SHP77 treated with DMSO at 0.1 percent for 48 hours (cell line): ENCODE measurements around the gene ELFN1.

Experiments used
- DNase-seq: peaks from one replicate; lab custom pipeline; 2025; lab: John Stamatoyannopoulos, UW

ELFN1 gene

DNA sequence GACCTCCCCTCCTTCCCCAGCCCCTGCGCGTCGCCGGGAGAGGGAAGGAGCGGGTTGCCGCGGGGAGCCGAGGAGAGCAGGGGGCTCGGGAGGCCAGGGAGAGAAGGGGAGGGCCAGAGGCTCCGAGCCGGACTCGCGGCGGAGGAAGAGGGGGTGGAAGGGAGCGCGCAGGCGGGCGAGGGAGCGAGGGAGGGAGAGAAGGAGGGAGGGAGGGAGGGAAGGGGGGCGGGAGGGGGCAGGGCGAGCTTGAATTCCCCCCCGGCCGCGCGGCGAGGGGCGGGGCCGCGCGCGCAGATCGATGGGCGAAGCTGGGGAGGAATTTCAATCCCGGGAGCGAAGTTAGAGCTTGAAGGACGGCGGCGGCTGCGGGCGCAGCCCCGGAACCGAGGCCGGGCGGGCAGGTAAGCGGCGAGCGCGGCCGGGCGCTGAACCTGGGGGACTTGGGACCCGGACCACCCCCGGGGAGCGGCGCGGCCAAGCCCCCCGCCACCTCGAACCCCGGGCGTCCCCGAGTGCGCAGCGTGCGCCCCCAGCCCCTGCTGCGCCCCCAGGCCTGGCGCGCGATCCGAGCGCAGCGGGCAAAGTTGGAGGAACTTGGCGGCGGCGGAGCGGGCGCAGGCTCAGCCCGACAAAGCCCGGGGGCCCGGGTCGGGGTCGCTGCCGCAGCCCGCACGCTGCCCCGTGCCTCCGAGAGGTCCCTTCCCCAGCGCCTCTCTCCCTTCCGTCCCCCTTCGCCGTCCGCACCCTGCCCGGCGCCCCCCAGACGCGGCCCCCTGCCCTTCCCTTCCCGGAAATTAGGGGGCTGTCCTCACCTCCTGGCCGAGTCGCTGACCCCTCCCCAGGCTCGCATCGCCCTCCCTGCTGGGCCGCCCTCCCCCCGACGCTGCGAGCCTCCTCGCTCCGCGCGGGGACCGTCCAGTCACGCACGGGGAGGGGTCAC lies at the start of gene ELFN1:
TSS of gene ELFN1 (plus strand) at position 324 of the 940 bp plus-strand sequence. CDS start 74,320 bp downstream, outside the sequence.
- DNase-seq = no peak

GRCh38 chr7:1620835-1621234 lies 49.2 kb upstream of the ELFN1 start:
- DNase-seq = no peak

- DNase-seq = no peak
Observed at GRCh38 chr7:1621718-1622117, 48.4 kb upstream of the ELFN1 start.

DNA sequence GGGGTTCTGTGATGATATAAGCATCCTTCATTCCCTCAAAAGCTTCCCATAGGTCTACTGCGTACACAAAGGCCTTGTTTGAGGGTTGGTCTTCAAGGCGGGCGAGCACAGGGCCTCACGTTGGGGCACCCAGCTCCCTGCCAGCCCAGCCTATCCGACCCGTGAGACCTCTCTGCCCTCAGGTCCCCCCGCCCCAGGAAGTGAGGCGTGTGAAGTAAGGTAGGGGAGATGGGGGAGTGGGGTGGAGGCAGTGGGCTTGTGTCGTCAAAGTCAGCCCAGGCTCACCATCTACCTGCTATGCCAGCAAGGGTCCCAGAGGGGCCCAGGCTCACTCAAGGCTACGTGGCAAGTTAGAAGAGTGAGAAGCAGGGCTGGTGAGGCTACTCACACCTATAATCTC lies 47.6 kb upstream of the ELFN1 start:
- DNase-seq = no peak

DNA sequence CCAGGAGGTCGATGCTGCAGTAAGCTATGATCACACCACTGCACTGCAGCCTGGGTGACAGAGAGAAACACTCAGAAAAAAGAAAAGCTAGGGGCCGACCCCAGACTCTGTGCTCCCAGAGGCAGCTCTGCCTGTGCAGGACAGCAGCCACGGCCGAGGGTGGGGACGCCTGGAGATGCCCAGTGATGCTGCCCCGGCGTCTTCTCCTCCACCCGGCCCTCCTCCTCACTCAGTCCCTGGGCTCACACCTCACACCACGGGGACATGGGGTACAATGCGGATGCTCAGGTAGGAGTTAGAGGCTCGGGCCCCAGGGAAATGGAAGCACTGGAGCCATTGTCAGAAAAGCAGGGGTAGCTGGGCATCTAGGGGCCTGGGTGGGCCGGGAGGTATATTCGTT lies 46.3 kb upstream of the ELFN1 start:
- DNase-seq = no peak

GRCh38 chr7:1624999-1625927 lies 44.8 kb upstream of the ELFN1 start:
- DNase-seq = no peak

DNA sequence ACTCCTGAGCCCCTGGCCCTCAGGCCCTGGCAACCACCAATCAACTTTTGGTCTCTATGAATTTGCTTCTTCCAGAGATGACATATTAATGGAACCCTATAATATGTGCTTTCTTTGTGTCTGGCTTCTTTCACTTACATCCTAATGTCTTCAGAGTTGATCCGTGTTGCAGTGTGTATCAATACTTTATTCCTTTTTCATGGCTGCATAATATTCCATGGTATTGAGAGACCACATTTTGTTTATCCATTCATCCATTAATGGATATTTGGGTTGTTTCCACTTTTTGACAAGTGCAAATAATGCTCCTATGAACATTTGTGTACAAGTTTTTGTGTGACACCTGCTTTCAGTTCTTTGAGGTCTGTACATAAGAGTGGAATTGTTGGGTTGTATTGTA lies 43.3 kb upstream of the ELFN1 start:
- no peak for DNase-seq

DNA sequence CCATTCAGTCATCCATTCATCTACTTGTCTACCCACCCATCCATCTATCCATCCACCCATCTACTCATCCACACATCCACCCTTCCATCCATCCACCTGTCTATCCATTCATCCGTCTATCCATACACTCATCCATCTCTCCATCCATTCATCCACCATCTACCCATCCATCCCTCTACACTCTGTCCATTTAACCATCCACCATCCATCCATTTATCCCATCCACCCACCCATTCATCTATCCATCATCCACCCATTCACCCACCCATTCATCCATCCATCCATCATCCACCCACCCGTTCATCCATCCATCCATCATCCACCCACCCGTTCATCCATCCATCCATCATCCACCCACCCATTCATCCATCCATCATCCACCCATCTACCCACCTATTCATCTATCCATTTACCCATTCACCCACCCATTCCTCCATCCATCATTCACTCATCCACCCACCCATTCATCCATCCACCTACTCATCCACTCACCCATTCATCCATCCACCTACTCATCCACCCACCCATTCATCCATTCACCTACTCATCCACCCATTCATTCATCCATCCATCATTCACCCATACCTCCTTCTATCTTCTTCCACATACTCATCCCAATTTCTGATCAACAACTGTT lies 39.3 kb upstream of the ELFN1 start:
- DNase-seq = no peak

GRCh38 chr7:1631678-1632077 lies 38.4 kb upstream of the ELFN1 start:
- no peak for DNase-seq

GRCh38 chr7:1632506-1632905 lies 37.6 kb upstream of the ELFN1 start:
- DNase-seq = no peak

DNA sequence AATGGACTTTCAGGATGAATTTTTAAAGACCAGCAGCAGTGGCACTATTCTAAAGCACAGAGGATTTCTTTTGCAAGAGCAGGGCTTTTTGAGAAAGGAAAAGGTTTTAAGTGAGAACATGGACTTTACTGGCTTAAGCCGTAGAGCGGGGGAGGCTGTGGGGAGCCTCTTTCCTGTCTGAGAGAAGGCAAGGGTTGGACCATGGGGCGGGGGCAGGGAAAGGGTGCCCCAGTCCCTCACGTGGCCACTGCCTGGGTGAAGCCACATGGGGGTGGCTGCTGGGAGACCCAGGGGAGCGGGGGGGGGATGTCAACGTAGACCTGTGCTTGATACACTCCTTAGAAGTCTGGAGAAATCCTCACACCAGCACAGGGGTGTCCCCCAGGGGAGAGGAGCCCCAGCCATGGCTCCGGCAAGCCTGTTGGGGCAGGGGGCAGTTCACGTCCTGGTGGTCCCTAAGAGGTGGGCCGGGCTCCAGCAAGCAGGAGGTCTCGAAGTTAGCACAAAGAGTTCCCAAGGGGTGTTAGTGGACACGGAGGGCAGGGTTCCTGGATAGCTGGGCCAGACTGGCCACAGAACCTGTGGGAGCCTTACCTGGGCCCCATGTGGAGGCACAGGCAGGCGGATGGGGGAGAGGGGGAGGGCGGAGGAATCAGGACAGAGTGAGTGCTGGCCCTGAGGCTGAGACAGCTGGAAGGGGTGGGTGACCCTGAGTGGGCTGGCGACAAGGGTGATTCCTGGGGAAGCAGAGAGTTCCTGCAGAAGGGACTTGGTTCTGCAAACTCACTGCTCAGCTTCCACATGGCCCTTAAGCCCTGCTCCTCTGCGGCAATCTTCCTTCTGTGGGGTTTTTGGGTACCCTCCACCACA lies 36.9 kb upstream of the ELFN1 start:
- no peak for DNase-seq

DNA sequence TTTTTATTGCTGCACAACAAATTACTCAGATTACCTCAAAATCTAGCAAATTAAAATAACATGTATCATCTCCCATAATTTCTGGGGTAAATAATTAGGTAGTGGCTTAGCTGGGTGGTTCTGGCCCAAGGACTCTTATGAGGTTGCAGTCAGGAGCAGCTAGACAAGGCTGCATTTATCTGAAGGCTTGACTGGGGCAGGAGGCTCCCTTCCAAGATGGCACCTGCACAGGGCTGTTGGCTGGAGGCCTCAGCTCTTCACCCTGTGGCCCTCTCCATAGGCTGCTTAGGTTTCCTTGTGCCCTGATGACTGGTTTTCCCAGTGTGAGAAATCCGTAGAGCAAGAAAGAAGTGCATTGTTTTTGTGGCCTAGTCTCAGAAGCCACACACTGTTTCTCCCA lies 34.7 kb upstream of the ELFN1 start:
- DNase-seq = no peak

DNA sequence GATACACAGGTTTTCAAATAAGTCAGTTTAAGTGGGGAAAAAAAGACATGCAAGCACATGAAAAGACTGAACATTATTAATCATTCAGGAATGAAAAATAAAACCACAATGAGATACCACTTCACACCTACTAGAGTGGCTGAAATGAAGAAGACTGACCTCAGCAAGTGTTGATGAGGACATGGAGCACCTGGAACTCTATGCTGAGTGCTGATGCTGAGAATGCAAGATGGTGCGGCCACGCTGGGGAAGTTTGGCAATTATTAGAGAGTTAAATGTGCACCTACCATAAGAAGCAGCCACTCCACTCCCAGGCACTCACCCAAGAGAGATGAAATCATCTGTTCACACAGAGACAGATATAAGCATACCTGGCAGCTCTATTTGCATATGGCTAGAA lies 32.9 kb upstream of the ELFN1 start:
- no peak for DNase-seq

- DNase-seq = no peak
Observed at GRCh38 chr7:1638215-1638661, 31.8 kb upstream of the ELFN1 start.

GRCh38 chr7:1639071-1639470 lies 31.0 kb upstream of the ELFN1 start:
- DNase-seq = no peak

DNA sequence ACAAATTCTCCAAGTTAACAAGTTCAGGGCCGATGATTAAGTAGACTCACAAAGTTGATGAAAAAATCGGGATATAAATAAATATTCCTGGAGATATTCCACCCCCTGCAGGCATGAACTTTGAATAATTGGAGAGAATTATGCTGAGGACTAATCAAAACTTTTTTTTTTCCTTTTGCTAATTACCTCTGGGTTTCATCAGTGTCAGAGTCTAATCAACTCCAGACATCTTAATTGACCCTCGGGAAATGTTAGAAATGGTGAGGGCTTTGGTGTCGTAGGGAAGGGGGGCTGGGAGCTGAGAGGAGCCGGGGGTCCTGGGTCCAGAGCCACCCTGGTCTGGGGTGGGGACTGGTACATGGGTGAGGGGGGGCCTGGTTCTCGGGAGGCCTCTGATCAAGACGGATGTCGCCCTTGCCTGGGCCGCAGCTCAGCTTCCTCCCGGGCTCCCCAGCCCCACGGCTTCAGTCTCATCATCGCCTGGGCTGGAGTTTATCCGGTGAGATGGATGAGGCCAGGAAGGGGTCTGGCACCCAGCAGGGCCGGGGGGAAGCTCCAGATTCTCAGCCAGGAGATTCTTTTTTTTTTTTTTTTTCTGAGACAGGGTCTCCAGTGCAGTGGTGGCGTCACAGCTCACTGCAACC lies 30.4 kb upstream of the ELFN1 start:
- DNase-seq = no peak

DNA sequence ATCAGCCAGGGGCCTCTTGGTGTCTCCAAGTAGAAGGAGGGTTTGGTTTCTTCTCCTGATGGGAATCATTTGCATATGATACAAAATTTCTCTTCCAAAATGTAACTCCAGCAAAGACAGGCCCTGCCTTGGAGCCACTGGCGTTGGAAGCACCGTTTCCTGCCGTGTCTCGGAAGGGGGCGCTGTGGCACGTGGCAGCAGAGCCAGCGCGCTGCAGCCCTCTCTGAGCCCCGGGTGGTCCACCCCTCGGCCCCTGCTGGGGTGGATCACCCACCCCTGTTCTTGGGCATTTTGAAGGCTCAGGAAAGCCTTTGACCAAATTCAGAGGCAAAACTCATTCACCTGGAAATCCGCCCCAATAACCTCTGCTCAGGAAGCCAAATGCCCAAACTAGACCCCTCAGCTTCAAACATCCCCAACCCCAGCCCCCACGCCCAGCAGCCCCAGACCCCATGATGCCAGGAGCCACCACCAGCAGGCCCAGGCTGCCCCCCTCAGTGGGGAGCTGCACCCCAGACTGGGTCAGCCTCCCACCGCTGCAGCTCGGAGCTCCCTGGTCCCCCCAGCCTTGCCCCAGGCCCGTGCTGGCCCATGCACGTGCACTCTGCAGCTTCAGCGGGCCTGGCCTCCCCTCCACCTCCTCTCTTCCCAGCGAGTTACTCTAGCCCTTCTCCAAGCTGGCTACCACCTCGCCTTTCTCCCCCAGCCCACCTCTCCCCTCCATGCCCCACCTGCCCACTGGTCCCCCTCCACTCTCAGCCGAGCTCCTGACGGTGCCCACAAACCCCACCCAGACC lies 29.5 kb upstream of the ELFN1 start:
- no peak for DNase-seq

DNA sequence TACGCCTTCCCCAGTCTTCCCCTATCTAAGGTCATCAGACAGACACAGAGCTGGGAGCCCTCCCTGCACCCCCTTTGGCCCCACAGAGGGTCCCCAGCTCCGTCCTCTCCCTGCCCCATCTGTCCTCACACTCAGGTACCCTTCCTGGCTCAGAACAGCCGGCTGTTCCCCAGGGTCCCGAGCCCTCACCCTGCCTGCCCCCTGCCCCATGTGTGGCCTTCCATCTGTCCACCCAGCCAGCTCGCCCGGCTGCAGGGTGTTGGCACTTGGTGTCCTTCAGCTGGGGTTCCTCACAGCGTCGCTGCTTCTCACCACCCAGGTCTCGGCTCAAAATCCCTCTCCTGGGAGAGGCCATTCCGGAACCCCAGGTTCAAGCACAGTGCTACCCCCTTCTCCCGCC lies 28.9 kb upstream of the ELFN1 start:
- DNase-seq = no peak

GRCh38 chr7:1641661-1642260 lies 28.3 kb upstream of the ELFN1 start:
- DNase-seq = no peak
